G401.6 (cell line): ENCODE results near the gene NRCAM.

Source experiments
- FAIRE-seq: peaks from 2 replicates; lab custom pipeline; 2012; peaks lifted over from hg19 to GRCh38; lab: Jason Lieb, UNC

The NRCAM gene

GRCh38 chr7:108424013-108424412 is 32.2 kb downstream of the NRCAM start:
- no peak for FAIRE-seq

- no peak for FAIRE-seq
Measured at GRCh38 chr7:108423089-108423989, 32.9 kb downstream of the NRCAM start.

- no peak for FAIRE-seq
Measured at GRCh38 chr7:108421720-108422331, 34.4 kb downstream of the NRCAM start.

GRCh38 chr7:108419961-108420908 is 36.0 kb downstream of the NRCAM start:
- FAIRE-seq, result no peak

- FAIRE-seq, result no peak
Measured at GRCh38 chr7:108418946-108419345, 37.3 kb downstream of the NRCAM start.

DNA sequence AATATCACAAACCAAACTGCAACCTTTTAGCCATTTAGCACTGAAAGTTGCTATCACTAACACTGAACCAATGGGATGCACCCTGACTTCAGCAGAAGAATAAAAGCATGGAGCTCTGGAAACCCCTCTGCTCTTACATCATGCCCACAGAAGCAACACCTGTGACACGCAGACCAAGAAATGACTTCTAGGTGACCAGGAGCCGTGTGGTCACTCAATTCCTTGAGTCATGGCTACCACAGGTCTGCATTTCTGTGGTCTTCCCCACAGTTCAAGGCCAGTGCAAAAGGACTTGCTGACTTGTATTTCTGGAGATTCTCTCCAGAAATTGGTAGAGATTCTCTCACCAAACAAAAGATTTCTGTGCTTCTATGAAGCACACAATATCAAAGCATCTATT is 38.3 kb downstream of the NRCAM start:
- no peak for FAIRE-seq

GRCh38 chr7:108417144-108417543 is 39.1 kb downstream of the NRCAM start:
- FAIRE-seq, result no peak

GRCh38 chr7:108415821-108416536 is 40.3 kb downstream of the NRCAM start:
- no peak for FAIRE-seq

DNA sequence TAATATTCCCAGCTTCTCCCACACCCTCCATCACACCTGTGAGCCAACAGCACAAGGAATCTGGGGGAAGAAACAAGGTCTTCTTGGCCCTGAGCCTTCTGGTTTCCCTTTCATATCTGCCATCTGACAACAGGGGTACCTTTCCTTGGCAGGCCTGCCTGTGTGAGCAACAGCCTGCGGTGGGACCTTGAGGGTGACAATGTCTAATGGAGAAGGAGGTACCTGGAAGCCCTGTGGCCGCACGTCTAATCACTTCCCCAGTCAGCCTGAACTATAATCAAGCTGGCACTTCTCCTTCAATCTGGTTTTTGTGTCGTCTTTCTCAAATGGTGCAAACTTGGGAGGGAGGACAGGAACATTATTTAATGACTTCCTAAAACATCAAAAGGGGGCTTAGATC is 41.2 kb downstream of the NRCAM start:
- FAIRE-seq, result no peak

- no peak for FAIRE-seq
Measured at GRCh38 chr7:108413782-108414492, 42.3 kb downstream of the NRCAM start.

DNA sequence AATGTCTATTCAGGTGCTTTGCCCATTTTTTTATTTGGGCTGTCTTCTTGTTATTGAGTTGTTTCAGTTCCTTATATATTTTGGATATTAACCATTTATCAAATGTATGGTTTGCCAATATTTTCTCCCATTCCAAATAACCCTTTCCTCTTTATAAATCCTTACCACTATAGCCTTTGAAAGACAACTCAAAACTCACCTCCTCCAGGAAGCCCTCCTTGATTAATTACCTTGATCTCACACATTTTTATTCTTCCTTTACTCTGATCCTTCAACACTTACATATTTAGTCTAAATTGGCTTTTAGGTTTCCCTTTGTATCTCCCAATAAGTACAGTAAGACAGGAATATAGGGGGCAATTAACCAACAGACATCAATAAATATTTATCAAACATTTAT is 42.9 kb downstream of the NRCAM start:
- FAIRE-seq, result no peak

- FAIRE-seq, result no peak
Measured at GRCh38 chr7:108409146-108409545, 47.1 kb downstream of the NRCAM start.

DNA sequence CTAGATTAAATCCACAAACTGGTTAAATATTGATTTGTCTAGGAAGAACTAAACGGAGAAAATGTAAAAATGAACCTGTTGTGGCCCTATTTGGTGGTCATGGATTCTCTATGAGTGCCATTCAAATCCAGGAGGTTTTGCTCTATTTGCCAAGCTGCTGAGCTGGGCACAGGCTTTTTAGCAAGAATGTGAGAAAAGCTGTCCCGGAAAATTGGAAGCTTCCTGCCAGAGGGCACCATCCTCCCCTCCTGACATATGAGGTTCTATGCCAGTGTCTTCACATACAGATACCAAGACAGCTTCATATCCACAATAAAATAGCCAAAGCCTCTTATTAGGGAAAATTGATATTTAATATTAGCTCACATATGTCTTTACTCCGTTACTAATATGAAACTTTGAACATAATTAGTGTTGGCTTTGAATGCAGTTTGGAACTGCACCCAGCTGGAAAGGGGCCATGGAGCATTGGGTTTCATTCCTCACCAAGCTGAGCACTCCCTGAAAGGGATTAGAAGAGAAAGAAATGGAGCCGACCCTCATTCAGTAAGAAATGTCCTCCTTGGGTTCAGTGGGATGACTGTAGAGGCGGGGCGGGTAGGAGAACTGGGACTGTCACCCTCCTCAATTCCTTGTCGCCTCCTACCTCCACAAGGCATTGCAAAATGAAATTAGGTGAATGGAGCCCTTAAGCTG is 47.8 kb downstream of the NRCAM start:
- no peak for FAIRE-seq

GRCh38 chr7:108407676-108408075 is 48.6 kb downstream of the NRCAM start:
- FAIRE-seq, result no peak

GRCh38 chr7:108406222-108406890 is 49.9 kb downstream of the NRCAM start:
- no peak for FAIRE-seq

- FAIRE-seq, result no peak
Measured at GRCh38 chr7:108404509-108405420, 51.5 kb downstream of the NRCAM start.

GRCh38 chr7:108403597-108404217 is 52.5 kb downstream of the NRCAM start:
- no peak for FAIRE-seq

GRCh38 chr7:108402865-108403264 is 53.4 kb downstream of the NRCAM start:
- no peak for FAIRE-seq

GRCh38 chr7:108396080-108396479 is 60.2 kb downstream of the NRCAM start:
- no peak for FAIRE-seq
